Stimulated activated CD8-positive, alpha-beta memory T cell treated with anti-CD3 and anti-CD28 coated beads, Interleukin-4, amount 100 ng/mL, for 4 hours (primary cell): Measurements from ENCODE around the gene SOCS6.
"Not testable (repeated sequence)": the region's sequence is repeated elsewhere in the genome, so short reads cannot be mapped to it uniquely, and the experiment has no call there.

Experiments
- DNase-seq, 2 donors: peaks; one replicate each; pipeline ENCODE4 v3.0.0-alpha.2; 2020; ENCODE audit warnings: low read depth in 2 of 2, low spot score in 1 of 2

The SOCS6 gene

GRCh38 chr18:70358105-70358406 lies 69.2 kb downstream of the SOCS6 start:
- not testable (repeated sequence) for DNase-seq

- no peak for DNase-seq
Observed at GRCh38 chr18:70359071-70359470, 70.2 kb downstream of the SOCS6 start.

- DNase-seq, result no peak
Observed at GRCh38 chr18:70362258-70362657, 73.4 kb downstream of the SOCS6 start.

- DNase-seq, result no peak
Observed at GRCh38 chr18:70363861-70364260, 75.0 kb downstream of the SOCS6 start.

- DNase-seq, result no peak
Observed at GRCh38 chr18:70365361-70365760, 76.5 kb downstream of the SOCS6 start.

- no peak for DNase-seq
Observed at GRCh38 chr18:70366174-70366573, 77.3 kb downstream of the SOCS6 start.

GRCh38 chr18:70366670-70367069 lies 77.8 kb downstream of the SOCS6 start:
- DNase-seq, result no peak

GRCh38 chr18:70367344-70367743 lies 78.5 kb downstream of the SOCS6 start:
- DNase-seq, result not testable (repeated sequence)

GRCh38 chr18:70368903-70369302 lies 80.1 kb downstream of the SOCS6 start:
- no peak for DNase-seq

- DNase-seq, result no peak
Observed at GRCh38 chr18:70370762-70371733, 82.2 kb downstream of the SOCS6 start.

- DNase-seq, result no peak
Observed at GRCh38 chr18:70371908-70372307, 83.1 kb downstream of the SOCS6 start.

- DNase-seq, result no peak
Observed at GRCh38 chr18:70372450-70373041, 83.7 kb downstream of the SOCS6 start.

GRCh38 chr18:70373042-70373519 lies 84.2 kb downstream of the SOCS6 start:
- no peak for DNase-seq

- DNase-seq, result no peak
Observed at GRCh38 chr18:70374154-70374553, 85.3 kb downstream of the SOCS6 start.

- no peak for DNase-seq
Observed at GRCh38 chr18:70376137-70376913, 87.5 kb downstream of the SOCS6 start.

- DNase-seq, result no peak
Observed at GRCh38 chr18:70376914-70377258, 88.0 kb downstream of the SOCS6 start.

- DNase-seq, result no peak
Observed at GRCh38 chr18:70377317-70377799, 88.5 kb downstream of the SOCS6 start.

- no peak for DNase-seq
Observed at GRCh38 chr18:70377857-70378701, 89.2 kb downstream of the SOCS6 start.
